OCI-LY3 (cell line): ENCODE data around the gene FAM171A2.

ENCODE experiments used
- H2AFZ ChIP-seq: fragments of 200-600, 300-600 bp; shearing (Covaris generic); 2 replicates; pipeline ENCODE4 v1.6.0; 2014; ENCODE audit warnings: antibody characterized with exemption, low read depth, low read length
- H3K27ac ChIP-seq: fragments of 200-600, 300-600 bp; sonication (generic); 2 replicates; pipeline ENCODE4 v1.5.1; 2014; ENCODE audit warnings: mild to moderate bottlenecking, low read length, moderate library complexity, mixed read lengths
- H3K27me3 ChIP-seq: fragments of 200-600, 300-600 bp; sonication (generic); 2 replicates; pipeline ENCODE4 v1.6.1; 2014; ENCODE audit warnings: low read depth, low read length, mixed read lengths
- H3K36me3 ChIP-seq: fragments of 200-600, 300-600 bp; sonication (generic); replicated peaks from 2 replicates; pipeline ENCODE3; 2014; ENCODE audit warnings: low read depth, low read length, mixed read lengths
- H3K4me1 ChIP-seq: fragments of 300-600, 200-600 bp; sonication (generic); 2 replicates; pipeline ENCODE4 v1.6.1; 2014; ENCODE audit warnings: low read length, mixed read lengths
- H3K4me2 ChIP-seq: fragments of 200-600, 300-600 bp; sonication (generic); 2 replicates; pipeline ENCODE4 v1.6.1; 2014; ENCODE audit warnings: low read length, mixed read lengths
- H3K4me3 ChIP-seq: fragments of 300-600, 200-600 bp; sonication (generic); 2 replicates; pipeline ENCODE4 v1.5.1; 2014; ENCODE audit warnings: antibody characterized with exemption, mild to moderate bottlenecking, low read length, moderate library complexity
- H3K79me2 ChIP-seq: fragments of 300-600, 200-600 bp; shearing (Covaris generic); 2 replicates; pipeline ENCODE4 v1.6.1; 2014; ENCODE audit warnings: mild to moderate bottlenecking, low read length, mixed read lengths
- H3K9ac ChIP-seq: fragments of 300-600, 200-600 bp; shearing (Covaris generic); 2 replicates; pipeline ENCODE4 v1.6.0; 2014; ENCODE audit warnings: mild to moderate bottlenecking, low read length, moderate library complexity
- H3K9me3 ChIP-seq: fragments of 200-600, 300-600 bp; shearing (Covaris generic); 2 replicates; pipeline ENCODE4 v1.6.1; 2014; ENCODE audit warnings: low read length, mixed read lengths; ENCODE audit not compliant: insufficient read depth
- H4K20me1 ChIP-seq: fragments of 200-600, 300-600 bp; sonication (generic); 2 replicates; pipeline ENCODE4 v1.6.1; 2016; ENCODE audit warnings: low read length, mixed read lengths; ENCODE audit not compliant: insufficient read depth
- EZH2phosphoT487 ChIP-seq: fragments of 200-600 bp; shearing (Covaris generic); IDR thresholded peaks from 2 replicates; pipeline ENCODE4 v1.6.1; 2018; ENCODE audit warnings: antibody characterized with exemption, mixed run types, low read depth
- TF ChIP-seq, protein P1 (sequence below): fragments of 200-600, 300-600 bp; sonication (generic); IDR thresholded peaks from 2 replicates; pipeline ENCODE4 v1.5.1; 2014; ENCODE audit warnings: antibody characterized with exemption, low read length, low read depth

Gene FAM171A2

DNA sequence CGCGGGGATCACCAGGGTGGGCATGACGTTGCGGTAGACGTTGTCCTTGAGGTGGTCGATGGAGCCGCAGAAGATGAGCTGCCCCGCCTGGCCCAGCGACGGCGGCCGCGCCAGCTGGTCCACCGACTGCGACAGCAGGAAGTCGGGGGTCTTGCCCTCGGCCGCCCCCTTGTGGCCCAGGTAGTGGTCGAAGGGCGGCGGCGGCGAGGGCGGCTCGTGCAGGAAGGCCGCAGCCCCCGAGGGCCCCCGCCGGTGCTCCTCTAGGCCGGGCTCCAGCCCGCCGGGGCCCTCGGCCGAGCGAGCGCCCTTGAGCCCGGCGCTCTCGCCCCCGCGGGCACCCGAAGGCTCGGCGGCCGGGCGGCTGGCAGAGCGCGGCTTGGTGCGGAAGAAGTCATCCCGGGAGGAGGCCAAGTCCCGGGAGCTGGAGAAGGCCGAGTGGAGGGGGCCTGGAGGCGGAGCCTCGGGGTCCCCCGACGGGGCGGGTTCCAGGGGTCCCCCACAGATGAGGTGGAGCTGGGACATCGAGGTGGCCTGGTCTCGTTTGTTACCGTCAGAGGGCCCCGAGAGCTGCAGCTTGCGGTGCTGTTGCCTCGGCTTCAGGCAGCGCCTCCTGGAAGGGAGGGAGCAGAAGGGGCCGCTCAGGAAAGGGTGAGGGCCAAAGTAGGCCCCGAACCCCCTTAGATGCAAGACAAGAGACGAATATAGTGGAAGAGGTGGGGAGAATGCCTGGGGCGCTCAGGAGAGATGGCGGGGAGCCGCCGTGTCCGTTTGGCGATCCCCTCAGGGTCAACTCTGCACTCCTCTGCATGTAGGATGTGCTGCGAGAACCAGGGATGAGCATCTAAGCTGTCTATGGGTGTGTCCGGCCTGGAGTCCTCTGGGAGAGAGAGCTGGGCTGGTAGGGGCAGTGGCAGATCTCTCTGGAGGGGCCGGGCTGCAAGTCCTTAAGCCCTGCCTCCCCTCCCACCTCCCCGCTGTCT, 8.8 kb downstream of the FAM171A2 start:
- Histone ChIP-seq H3K27me3 (no peaks in the 10 kb centered on the region), H2AFZ (no peak overlapping the region), H3K27ac (no peak overlapping the region), H4K20me1 (peaks cover 8% of the 10 kb centered on the region; the same call in 1 of the 2 replicates), H3K79me2 (peaks cover 2% of the 10 kb centered on the region; the same call in 1 of the 2 replicates), H3K9me3 (no peaks in the 10 kb centered on the region), H3K4me3 (peak overlapping the region; percentile 82), H3K4me1 (peaks cover 13% of the 10 kb centered on the region), H3K4me2 (peak overlapping the region; percentile 66), H3K9ac (peak overlapping the region; percentile 60), H3K36me3 (peaks cover 32% of the 10 kb centered on the region)
- TF ChIP-seq, protein P1, sequence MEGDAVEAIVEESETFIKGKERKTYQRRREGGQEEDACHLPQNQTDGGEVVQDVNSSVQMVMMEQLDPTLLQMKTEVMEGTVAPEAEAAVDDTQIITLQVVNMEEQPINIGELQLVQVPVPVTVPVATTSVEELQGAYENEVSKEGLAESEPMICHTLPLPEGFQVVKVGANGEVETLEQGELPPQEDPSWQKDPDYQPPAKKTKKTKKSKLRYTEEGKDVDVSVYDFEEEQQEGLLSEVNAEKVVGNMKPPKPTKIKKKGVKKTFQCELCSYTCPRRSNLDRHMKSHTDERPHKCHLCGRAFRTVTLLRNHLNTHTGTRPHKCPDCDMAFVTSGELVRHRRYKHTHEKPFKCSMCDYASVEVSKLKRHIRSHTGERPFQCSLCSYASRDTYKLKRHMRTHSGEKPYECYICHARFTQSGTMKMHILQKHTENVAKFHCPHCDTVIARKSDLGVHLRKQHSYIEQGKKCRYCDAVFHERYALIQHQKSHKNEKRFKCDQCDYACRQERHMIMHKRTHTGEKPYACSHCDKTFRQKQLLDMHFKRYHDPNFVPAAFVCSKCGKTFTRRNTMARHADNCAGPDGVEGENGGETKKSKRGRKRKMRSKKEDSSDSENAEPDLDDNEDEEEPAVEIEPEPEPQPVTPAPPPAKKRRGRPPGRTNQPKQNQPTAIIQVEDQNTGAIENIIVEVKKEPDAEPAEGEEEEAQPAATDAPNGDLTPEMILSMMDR = peak; percentile 48
- no peak for TF ChIP-seq EZH2phosphoT487

DNA sequence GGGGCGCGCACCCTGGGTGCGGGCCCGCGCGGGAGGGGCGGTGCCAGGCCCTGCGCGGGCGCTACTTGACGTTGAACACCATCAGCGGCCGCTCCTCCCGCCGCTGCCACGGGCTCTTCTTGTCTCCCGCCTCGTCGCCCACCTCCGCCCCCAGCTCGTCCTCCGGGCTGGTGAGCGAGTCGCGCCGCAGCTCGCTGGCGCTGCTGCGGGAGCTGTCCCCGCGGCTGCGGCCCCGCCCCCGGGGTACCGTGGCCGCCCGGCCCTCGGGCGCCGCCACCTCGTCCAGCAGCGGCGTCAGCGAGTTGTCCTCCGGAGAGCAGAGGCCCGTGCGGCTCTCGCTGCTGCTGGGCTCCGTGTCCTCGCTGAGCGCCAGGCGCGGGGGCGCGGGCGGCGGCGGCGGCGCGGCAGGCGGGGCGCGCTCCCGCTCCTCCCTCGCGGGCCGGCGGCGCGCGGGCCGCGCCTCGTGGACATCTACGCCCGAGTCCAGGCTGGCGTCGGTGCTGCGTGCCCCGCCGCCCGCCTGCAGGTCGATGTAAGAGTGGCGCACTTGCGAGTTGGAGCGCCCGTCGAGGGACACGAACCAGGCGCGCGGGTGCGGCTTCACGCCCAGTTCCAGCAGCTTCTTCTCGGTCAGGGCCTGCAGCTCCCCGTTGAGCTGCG, 9.9 kb downstream of the FAM171A2 start:
- Histone ChIP-seq H3K79me2 (peaks cover 13% of the 10 kb centered on the region), H2AFZ (no peak overlapping the region), H3K4me1 (peaks cover 24% of the 10 kb centered on the region), H4K20me1 (peaks cover 8% of the 10 kb centered on the region; the same call in 1 of the 2 replicates), H3K27ac (no peak overlapping the region), H3K27me3 (no peaks in the 10 kb centered on the region), H3K4me2 (peak overlapping the region; percentile 88), H3K4me3 (peak overlapping the region; percentile 82), H3K9ac (peak overlapping the region; percentile 62), H3K9me3 (no peaks in the 10 kb centered on the region), H3K36me3 (peaks cover 41% of the 10 kb centered on the region)
- TF ChIP-seq, protein P1 = no peak
- TF ChIP-seq EZH2phosphoT487 = no peak

DNA sequence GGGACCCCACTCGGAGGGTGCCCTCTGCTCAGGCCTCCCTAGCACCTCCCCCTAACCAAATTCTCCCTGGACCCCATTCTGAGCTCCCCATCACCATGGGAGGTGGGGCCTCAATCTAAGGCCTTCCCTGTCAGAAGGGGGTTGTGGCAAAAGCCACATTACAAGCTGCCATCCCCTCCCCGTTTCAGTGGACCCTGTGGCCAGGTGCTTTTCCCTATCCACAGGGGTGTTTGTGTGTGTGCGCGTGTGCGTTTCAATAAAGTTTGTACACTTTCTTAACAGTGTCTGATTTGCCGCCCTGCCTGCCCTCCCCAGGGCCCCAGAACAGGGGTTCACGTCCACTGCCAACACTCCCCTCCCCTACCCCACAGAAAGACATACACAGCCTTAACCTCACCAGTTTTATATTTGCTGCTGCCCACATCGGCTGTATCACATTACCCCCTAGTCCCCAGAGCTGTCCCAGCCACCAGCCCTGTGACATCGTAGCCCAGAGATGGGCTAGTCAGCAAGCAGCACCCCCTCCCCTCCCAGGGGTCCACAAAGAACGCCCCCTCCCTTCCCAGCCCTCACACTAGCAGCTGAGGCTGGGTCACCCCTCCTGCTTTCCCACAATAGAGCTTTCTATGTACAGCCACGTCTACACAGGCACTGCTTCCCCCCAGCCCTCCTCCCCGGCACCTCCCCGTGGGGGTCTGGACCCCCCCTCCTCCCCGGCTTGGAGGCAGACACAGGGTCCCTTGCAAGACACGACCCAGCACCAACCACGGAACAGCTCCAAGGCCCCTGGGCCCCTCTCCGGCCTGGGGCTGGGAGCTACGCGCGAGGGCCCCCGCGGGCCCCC, 10.6 kb downstream of the FAM171A2 start:
- peaks cover 14% of the 10 kb centered on the region for H3K79me2 ChIP-seq
- peaks cover 30% of the 10 kb centered on the region for H3K4me1 ChIP-seq
- H3K9me3 ChIP-seq = no peaks in the 10 kb centered on the region
- H2AFZ ChIP-seq = no peak overlapping the region
- TF ChIP-seq, protein P1 = no peak
- TF ChIP-seq EZH2phosphoT487 = no peak
- H3K4me2 ChIP-seq = peak overlapping the region; percentile 88
- no peak overlapping the region for H3K27ac ChIP-seq
- H3K9ac ChIP-seq = peak overlapping the region; percentile 62
- no peaks in the 10 kb centered on the region for H3K27me3 ChIP-seq
- H4K20me1 ChIP-seq = peaks cover 8% of the 10 kb centered on the region; the same call in 1 of the 2 replicates
- peaks cover 41% of the 10 kb centered on the region for H3K36me3 ChIP-seq
- peak overlapping the region; percentile 82 for H3K4me3 ChIP-seq
